ENCODE results near the gene PLCD4.

The PLCD4 gene

GRCh38 chr2:218578272-218578877 is 29.3 kb upstream of the PLCD4 start:
- DNase-seq (ENCODE audit: low read depth): no peak
- TF ChIP-seq CTCF (conservative IDR thresholded peaks at IDR 0.05; ENCODE audit: low read depth, low read length): no peak
- no peak overlapping the region for H3K4me3 ChIP-seq (ENCODE audit: low read length)

GRCh38 chr2:218582076-218582475 is 25.6 kb upstream of the PLCD4 start:
- no peak overlapping the region for H3K4me3 ChIP-seq (ENCODE audit: low read length)
- no peak for DNase-seq (ENCODE audit: low read depth)
- TF ChIP-seq CTCF (conservative IDR thresholded peaks at IDR 0.05; ENCODE audit: low read depth, low read length): no peak

- no peak overlapping the region for H3K4me3 ChIP-seq (ENCODE audit: low read length)
- DNase-seq (ENCODE audit: low read depth): no peak
- no peak for TF ChIP-seq CTCF (conservative IDR thresholded peaks at IDR 0.05; ENCODE audit: low read depth, low read length)
Observed at GRCh38 chr2:218583983-218584850, 23.5 kb upstream of the PLCD4 start.

- no peak for DNase-seq (ENCODE audit: low read depth)
- no peak for TF ChIP-seq CTCF (conservative IDR thresholded peaks at IDR 0.05; ENCODE audit: low read depth, low read length)
- no peak overlapping the region for H3K4me3 ChIP-seq (ENCODE audit: low read length)
Observed at GRCh38 chr2:218585541-218585940, 22.2 kb upstream of the PLCD4 start.

GRCh38 chr2:218605432-218605831 is 2.3 kb upstream of the PLCD4 start:
- no peak overlapping the region for H3K4me3 ChIP-seq (ENCODE audit: low read length)
- DNase-seq (ENCODE audit: low read depth): peak; percentile 6
- TF ChIP-seq CTCF (conservative IDR thresholded peaks at IDR 0.05; ENCODE audit: low read depth, low read length): no peak

- no peak for TF ChIP-seq CTCF (conservative IDR thresholded peaks at IDR 0.05; ENCODE audit: low read depth, low read length)
Observed at GRCh38 chr2:218615868-218616315, 8.2 kb downstream of the PLCD4 start.

More at GRCh38 chr2:218615868-218616315, 8.2 kb downstream of the PLCD4 start:
- no peak overlapping the region for H3K4me3 ChIP-seq (ENCODE audit: low read length)
- DNase-seq (ENCODE audit: low read depth): no peak

Data from retinal pigment epithelial cell (primary cell).